SK-N-SH (cell line): ENCODE results near the gene SLC24A1. TPM values are rescaled to one million over a fixed set of nuclear protein-coding genes. Genes with fewer than 3 reads are reported as not detected.

Experiments used
- CTCF ChIA-PET: fragments of 300-600, 350-600 bp; formaldehyde crosslinking; extraction: SDS; loops from one replicate; lab custom pipeline; 2021; lab: Yijun Ruan, JAX
- POLR2A ChIA-PET: fragments of 350-600 bp; sonication (Branson Sonifier 250); formaldehyde crosslinking; extraction: SDS; loops from one replicate; lab custom pipeline; 2020; ENCODE audit warnings: antibody characterized with exemption, inconsistent platforms; lab: Yijun Ruan, JAX
- DNase-seq: peaks from one replicate; pipeline ENCODE4 v3.0.0; 2012
- H2AFZ ChIP-seq: fragments of 200-600 bp; sonication (generic); 2 replicates; pipeline ENCODE4 v1.8.1; 2016; ENCODE audit warnings: antibody characterized with exemption, mild to moderate bottlenecking, low read depth
- H3F3A ChIP-seq: fragments of 200-600 bp; sonication (generic); replicated peaks from 2 replicates; pipeline ENCODE3; 2016; ENCODE audit warnings: antibody characterized with exemption, mild to moderate bottlenecking; ENCODE audit not compliant: insufficient read depth
- H3K27ac ChIP-seq, 2 experiments: fragments of 200-500 bp in 1 of 2; fragments of 200-600 bp in 1 of 2; sonication (Bioruptor generic) in 1 of 2; sonication (generic), shearing (Covaris generic) in 1 of 2; 2 replicates each; pipeline versions ENCODE4 v1.5.1 to v1.6.1; 2014 to 2016; ENCODE audit warnings: low read depth in 2 of 2, inconsistent platforms in 1 of 2, low read length in 1 of 2, mild to moderate bottlenecking in 1 of 2, mixed read lengths in 1 of 2
- H3K27me3 ChIP-seq: fragments of 200-600 bp; sonication (generic), shearing (Covaris generic); 2 replicates; pipeline ENCODE4 v1.6.1; 2016; ENCODE audit warnings: mixed run types; ENCODE audit not compliant: insufficient read depth
- H3K36me3 ChIP-seq, 2 experiments: fragments of 200-500 bp in 1 of 2; fragments of 200-600 bp in 1 of 2; sonication (Bioruptor generic) in 1 of 2; sonication (generic) in 1 of 2; replicated peaks in 1 of 2; 2 replicates each; pipeline versions ENCODE3 to v1.5.1; 2014 to 2016; ENCODE audit warnings: low read length in 1 of 2, mild to moderate bottlenecking in 1 of 2; ENCODE audit not compliant: insufficient read depth in 2 of 2, control insufficient read depth in 1 of 2
- H3K4me1 ChIP-seq, 2 experiments: fragments of 200-500 bp in 1 of 2; fragments of 200-600 bp in 1 of 2; sonication (Bioruptor generic) in 1 of 2; sonication (generic), shearing (Covaris generic) in 1 of 2; 2 replicates each; pipeline versions ENCODE4 v1.5.1 to v1.6.1; 2014 to 2016; ENCODE audit warnings: low read depth in 1 of 2, low read length in 1 of 2, mixed run types in 1 of 2; ENCODE audit not compliant: insufficient read depth in 2 of 2, control insufficient read depth in 1 of 2
- H3K4me2 ChIP-seq: fragments of 200-600 bp; sonication (generic), shearing (Covaris generic); 2 replicates; pipeline ENCODE4 v1.6.1; 2017; ENCODE audit warnings: mixed run types
- H3K4me3 ChIP-seq, 2 experiments: fragments of 200-500 bp in 1 of 2; fragments of 200-600 bp in 1 of 2; sonication (Bioruptor generic) in 1 of 2; sonication (generic), shearing (Covaris generic) in 1 of 2; 2 replicates each; pipeline versions ENCODE4 v1.5.1 to v1.8.1; 2014 to 2016; ENCODE audit warnings: low read depth in 2 of 2, inconsistent platforms in 1 of 2, low read length in 1 of 2, mild to moderate bottlenecking in 1 of 2, mixed read lengths in 1 of 2, moderate library complexity in 1 of 2
- H3K79me2 ChIP-seq: fragments of 200-600 bp; sonication (generic); 2 replicates; pipeline ENCODE4 v1.8.1; 2017; ENCODE audit warnings: mild to moderate bottlenecking; ENCODE audit not compliant: insufficient read depth
- H3K9ac ChIP-seq: fragments of 200-600 bp; sonication (generic); 2 replicates; pipeline ENCODE4 v1.6.1; 2017; ENCODE audit warnings: mixed run types
- H3K9me2 ChIP-seq: fragments of 200-600 bp; sonication (generic); 2 replicates; pipeline ENCODE4 v1.6.1; 2017; ENCODE audit warnings: mixed run types
- H3K9me3 ChIP-seq: fragments of 200-600 bp; sonication (generic); 2 replicates; pipeline ENCODE4 v1.6.1; 2017; ENCODE audit warnings: mixed run types, mild to moderate bottlenecking, moderate library complexity
- H4K20me1 ChIP-seq: fragments of 200-600 bp; sonication (generic); 2 replicates; pipeline ENCODE4 v1.6.1; 2017; ENCODE audit warnings: mild to moderate bottlenecking, mixed run types; ENCODE audit not compliant: insufficient read depth
- ELF1 ChIP-seq: IDR thresholded peaks from 2 replicates; pipeline ENCODE4 v1.4.0; 2012
- EP300 ChIP-seq, 2 experiments: IDR thresholded peaks; 2 replicates each; pipeline versions ENCODE4 v1.4.0 to v1.6.1; 2012; ENCODE audit warnings: borderline replicate concordance in 1 of 2, low read depth in 1 of 2, low read length in 1 of 2
- EZH2phosphoT487 ChIP-seq: fragments of 200-600 bp; sonication (generic); IDR thresholded peaks from 2 replicates; pipeline ENCODE4 v1.6.1; 2017; ENCODE audit warnings: low read depth, mixed run types, mild to moderate bottlenecking, antibody characterized with exemption, moderate library complexity, borderline replicate concordance
- FOSL2 ChIP-seq: IDR thresholded peaks from 2 replicates; pipeline ENCODE4 v1.4.0; 2012; ENCODE audit warnings: low read depth, mild to moderate bottlenecking, moderate library complexity, borderline replicate concordance
- FOXJ3 ChIP-seq: sonication (generic); formaldehyde crosslinking; IDR thresholded peaks from 2 replicates; pipeline ENCODE4 v1.5.1; 2020; ENCODE audit warnings: mild to moderate bottlenecking, missing genetic modification reagents
- MXI1 ChIP-seq: IDR thresholded peaks from 2 replicates; pipeline ENCODE4 v1.6.1; 2012; ENCODE audit warnings: mild to moderate bottlenecking, low read depth, low read length, improper control_type of control experiment
- NFIC ChIP-seq: IDR thresholded peaks from 2 replicates; pipeline ENCODE4 v1.4.0; 2012; ENCODE audit warnings: borderline replicate concordance
- POLR2AphosphoS5 ChIP-seq: IDR thresholded peaks from 2 replicates; pipeline ENCODE4 v1.6.1; 2012; ENCODE audit warnings: low read depth, low read length
- RAD21 ChIP-seq: IDR thresholded peaks from 2 replicates; pipeline ENCODE4 v1.6.1; 2012; ENCODE audit warnings: mild to moderate bottlenecking, low read length
- RFX5 ChIP-seq: IDR thresholded peaks from 2 replicates; pipeline ENCODE4 v1.6.1; 2012; ENCODE audit warnings: mild to moderate bottlenecking, improper control_type of control experiment, low read length
- RXRA ChIP-seq: IDR thresholded peaks from 2 replicates; pipeline ENCODE4 v1.4.0; 2012; ENCODE audit warnings: low read depth, mild to moderate bottlenecking, borderline replicate concordance
- SIN3A ChIP-seq: IDR thresholded peaks from 2 replicates; pipeline ENCODE4 v1.6.1; 2012; ENCODE audit warnings: low read depth, mild to moderate bottlenecking, low read length, moderate library complexity, borderline replicate concordance
- TAF1 ChIP-seq: IDR thresholded peaks from 2 replicates; pipeline ENCODE4 v1.6.1; 2012; ENCODE audit warnings: low read depth, mild to moderate bottlenecking, low read length, moderate library complexity, borderline replicate concordance
- TCF12 ChIP-seq: IDR thresholded peaks from 2 replicates; pipeline ENCODE4 v1.4.0; 2012
- TEAD4 ChIP-seq: IDR thresholded peaks from 2 replicates; pipeline ENCODE4 v1.4.0; 2012; ENCODE audit warnings: mild to moderate bottlenecking, borderline replicate concordance; ENCODE audit not compliant: insufficient read depth
- YY1 ChIP-seq: IDR thresholded peaks from 2 replicates; pipeline ENCODE4 v1.4.0; 2012; ENCODE audit warnings: low read depth, mild to moderate bottlenecking
- WGBS: methylation state at CpG from one replicate; pipeline ENCODE4 v1.1.6; 2017; ENCODE audit warnings: low lambda C conversion rate; 5-methylcytosine and 5-hydroxymethylcytosine counted together
- polyA plus RNA-seq, 3 experiments: library from polyadenylated mRNA; depleted of rRNA; stranded (reverse); fragments of >200 nt; gene quantifications; 2 replicates each; pipeline ENCODE4 v1.2.3, GENCODE V29; 2012
- TF ChIP-seq, protein P1 (sequence below): fragments of 150-350 bp; IDR thresholded peaks from 2 replicates; pipeline ENCODE4 v1.6.1; 2017; ENCODE audit warnings: antibody characterized with exemption, low read length, low read depth, borderline replicate concordance
- TF ChIP-seq, protein P2 (sequence below): IDR thresholded peaks from 2 replicates; pipeline ENCODE4 v1.6.1; 2012; ENCODE audit warnings: mild to moderate bottlenecking, low read depth, low read length, moderate library complexity
- TF ChIP-seq, protein P3 (sequence below): fragments of 150-350 bp; IDR thresholded peaks from 2 replicates; pipeline ENCODE4 v1.6.1; 2016; ENCODE audit warnings: mild to moderate bottlenecking, low read depth, low read length
- TF ChIP-seq, protein P4 (sequence below): IDR thresholded peaks from 2 replicates; pipeline ENCODE4 v1.4.0; 2012; ENCODE audit warnings: low read depth
- TF ChIP-seq, protein P5 (sequence below): IDR thresholded peaks from 2 replicates; pipeline ENCODE4; 2012

Gene SLC24A1
- polyA plus RNA-seq, 1 of the 3 experiments (the other 2 are of a cell fraction) = 7.7 TPM

DNA sequence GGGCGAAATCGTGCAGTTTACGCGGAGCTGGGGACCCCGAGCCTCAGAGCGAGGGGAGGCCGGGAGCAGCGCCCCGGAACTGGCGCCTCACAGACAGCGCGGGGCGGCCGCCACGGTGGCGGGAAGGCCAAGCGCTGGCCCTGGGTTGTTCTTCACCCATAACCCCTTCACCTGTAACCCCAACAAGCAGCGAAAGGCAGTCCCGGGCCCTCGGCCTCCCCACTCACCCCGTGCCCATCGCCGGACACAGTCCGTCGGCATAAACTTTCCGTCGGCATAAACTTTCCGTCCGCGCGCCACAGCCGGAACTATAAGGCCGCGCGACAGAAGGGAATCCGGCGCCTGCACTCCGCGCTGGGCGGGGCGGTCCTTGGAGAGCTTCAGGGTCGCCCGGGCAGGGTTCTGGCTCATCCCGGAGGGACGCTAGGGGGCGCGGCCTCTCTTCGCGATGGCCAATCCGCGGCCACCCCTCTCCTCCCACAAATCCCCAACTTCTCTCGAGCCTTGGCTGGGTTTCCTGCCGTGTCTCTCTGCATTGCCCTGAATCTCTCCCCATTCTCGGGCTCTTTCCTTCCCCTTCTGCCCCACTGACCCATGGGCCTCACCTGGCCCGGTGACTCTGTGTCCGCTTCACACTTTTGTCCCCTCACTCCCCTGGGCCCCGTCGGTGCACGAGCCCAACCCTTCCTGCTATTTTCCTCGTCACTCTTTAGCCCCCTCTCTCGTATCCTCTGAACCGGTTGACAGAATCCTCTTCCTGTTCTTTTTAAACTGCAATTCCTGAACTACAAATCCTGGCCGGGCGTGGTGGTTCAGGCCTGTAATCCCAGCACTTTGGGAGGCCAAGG lies 10.6 kb upstream of the SLC24A1 start, which contains the start of gene INTS14:
TSS of gene INTS14 (minus strand) at position 261 of the 848 bp plus-strand sequence. CDS start 3,751 bp downstream, outside the sequence.
- Histone ChIP-seq H3K9ac (peak within 1 kb of the TSS; percentile 91), H3F3A (peaks cover 10% of the 10 kb centered on the region), H3K4me1 (peaks cover 14 to 16% of the 10 kb centered on the region in 2 experiments; a peak in 3 of 4 replicates), H3K4me3 (peak within 1 kb of the TSS; percentile 77 to 99), H3K36me3 (peaks cover 4 to 7% of the 10 kb centered on the region in 2 experiments), H3K9me3 (no peaks in the 10 kb centered on the region), H3K27me3 (no peaks in the 10 kb centered on the region), H3K4me2 (peak within 1 kb of the TSS; percentile 96), H3K9me2 (no peaks in the 10 kb centered on the region), H4K20me1 (no peaks in the 10 kb centered on the region), H3K27ac (peak within 1 kb of the TSS; percentile 83 to 93), H2AFZ (peak within 1 kb of the TSS; percentile 98), H3K79me2 (peaks cover 54% of the 10 kb centered on the region)
- ChIA-PET CTCF (interaction anchor here (0.6 to 3.2 kb wide), 24 partner anchors 8 to 893 kb away, joined by 3 to 23 read pairs (median 4); partner anchors contain the start of genes RAB11A and SLC24A1), POLR2A (interaction anchor here (0.7 to 1.7 kb wide), 12 partner anchors 8 to 259 kb away, joined by 3 to 15 read pairs (median 3); partner anchors contain the start of genes HACD3, RAB11A and SLC24A1)
- DNase-seq = peak; percentile 98
- under 1% methylated on average over 38 of the region's 64 CpGs for WGBS
- TF ChIP-seq NFIC (no peak; the same call in 1 of the 2 replicates), TAF1 (peak; percentile 89), SIN3A (peak; percentile 89), MXI1 (peak; percentile 54), EZH2phosphoT487 (no peak), FOSL2 (peak; percentile 33; the same call in 1 of the 2 replicates), EP300 (IDR thresholded peaks at IDR 0.05; ENCODE audit: borderline replicate concordance in 1 of 2, low read depth in 1 of 2, low read length in 1 of 2) (peak in 1 of 2 experiments; percentile 44; a peak in 1 of 4 replicates), RFX5 (no peak), TCF12 (peak; percentile 58; the same call in 1 of the 2 replicates), RXRA (peak; percentile 27; the same call in 1 of the 2 replicates), TEAD4 (0 out of 2 replicates have a peak, but pooled peaks have one; percentile 13), ELF1 (peak; percentile 79), YY1 (peak; percentile 73; the same call in 1 of the 2 replicates), RAD21 (peak; percentile 63), FOXJ3 (CRISPR knock-in tag) (peak; percentile 78), POLR2AphosphoS5 (peak; percentile 90)
- TF ChIP-seq, protein P1, sequence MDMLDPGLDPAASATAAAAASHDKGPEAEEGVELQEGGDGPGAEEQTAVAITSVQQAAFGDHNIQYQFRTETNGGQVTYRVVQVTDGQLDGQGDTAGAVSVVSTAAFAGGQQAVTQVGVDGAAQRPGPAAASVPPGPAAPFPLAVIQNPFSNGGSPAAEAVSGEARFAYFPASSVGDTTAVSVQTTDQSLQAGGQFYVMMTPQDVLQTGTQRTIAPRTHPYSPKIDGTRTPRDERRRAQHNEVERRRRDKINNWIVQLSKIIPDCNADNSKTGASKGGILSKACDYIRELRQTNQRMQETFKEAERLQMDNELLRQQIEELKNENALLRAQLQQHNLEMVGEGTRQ = no peak
- TF ChIP-seq, protein P2, sequence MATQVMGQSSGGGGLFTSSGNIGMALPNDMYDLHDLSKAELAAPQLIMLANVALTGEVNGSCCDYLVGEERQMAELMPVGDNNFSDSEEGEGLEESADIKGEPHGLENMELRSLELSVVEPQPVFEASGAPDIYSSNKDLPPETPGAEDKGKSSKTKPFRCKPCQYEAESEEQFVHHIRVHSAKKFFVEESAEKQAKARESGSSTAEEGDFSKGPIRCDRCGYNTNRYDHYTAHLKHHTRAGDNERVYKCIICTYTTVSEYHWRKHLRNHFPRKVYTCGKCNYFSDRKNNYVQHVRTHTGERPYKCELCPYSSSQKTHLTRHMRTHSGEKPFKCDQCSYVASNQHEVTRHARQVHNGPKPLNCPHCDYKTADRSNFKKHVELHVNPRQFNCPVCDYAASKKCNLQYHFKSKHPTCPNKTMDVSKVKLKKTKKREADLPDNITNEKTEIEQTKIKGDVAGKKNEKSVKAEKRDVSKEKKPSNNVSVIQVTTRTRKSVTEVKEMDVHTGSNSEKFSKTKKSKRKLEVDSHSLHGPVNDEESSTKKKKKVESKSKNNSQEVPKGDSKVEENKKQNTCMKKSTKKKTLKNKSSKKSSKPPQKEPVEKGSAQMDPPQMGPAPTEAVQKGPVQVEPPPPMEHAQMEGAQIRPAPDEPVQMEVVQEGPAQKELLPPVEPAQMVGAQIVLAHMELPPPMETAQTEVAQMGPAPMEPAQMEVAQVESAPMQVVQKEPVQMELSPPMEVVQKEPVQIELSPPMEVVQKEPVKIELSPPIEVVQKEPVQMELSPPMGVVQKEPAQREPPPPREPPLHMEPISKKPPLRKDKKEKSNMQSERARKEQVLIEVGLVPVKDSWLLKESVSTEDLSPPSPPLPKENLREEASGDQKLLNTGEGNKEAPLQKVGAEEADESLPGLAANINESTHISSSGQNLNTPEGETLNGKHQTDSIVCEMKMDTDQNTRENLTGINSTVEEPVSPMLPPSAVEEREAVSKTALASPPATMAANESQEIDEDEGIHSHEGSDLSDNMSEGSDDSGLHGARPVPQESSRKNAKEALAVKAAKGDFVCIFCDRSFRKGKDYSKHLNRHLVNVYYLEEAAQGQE = peak; percentile 73; the same call in 1 of the 2 replicates
- TF ChIP-seq, protein P3, sequence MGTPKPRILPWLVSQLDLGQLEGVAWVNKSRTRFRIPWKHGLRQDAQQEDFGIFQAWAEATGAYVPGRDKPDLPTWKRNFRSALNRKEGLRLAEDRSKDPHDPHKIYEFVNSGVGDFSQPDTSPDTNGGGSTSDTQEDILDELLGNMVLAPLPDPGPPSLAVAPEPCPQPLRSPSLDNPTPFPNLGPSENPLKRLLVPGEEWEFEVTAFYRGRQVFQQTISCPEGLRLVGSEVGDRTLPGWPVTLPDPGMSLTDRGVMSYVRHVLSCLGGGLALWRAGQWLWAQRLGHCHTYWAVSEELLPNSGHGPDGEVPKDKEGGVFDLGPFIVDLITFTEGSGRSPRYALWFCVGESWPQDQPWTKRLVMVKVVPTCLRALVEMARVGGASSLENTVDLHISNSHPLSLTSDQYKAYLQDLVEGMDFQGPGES = peak; percentile 4; the same call in 1 of the 2 replicates
- TF ChIP-seq, protein P4, sequence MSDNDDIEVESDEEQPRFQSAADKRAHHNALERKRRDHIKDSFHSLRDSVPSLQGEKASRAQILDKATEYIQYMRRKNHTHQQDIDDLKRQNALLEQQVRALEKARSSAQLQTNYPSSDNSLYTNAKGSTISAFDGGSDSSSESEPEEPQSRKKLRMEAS = peak; percentile 89
- TF ChIP-seq, protein P5, sequence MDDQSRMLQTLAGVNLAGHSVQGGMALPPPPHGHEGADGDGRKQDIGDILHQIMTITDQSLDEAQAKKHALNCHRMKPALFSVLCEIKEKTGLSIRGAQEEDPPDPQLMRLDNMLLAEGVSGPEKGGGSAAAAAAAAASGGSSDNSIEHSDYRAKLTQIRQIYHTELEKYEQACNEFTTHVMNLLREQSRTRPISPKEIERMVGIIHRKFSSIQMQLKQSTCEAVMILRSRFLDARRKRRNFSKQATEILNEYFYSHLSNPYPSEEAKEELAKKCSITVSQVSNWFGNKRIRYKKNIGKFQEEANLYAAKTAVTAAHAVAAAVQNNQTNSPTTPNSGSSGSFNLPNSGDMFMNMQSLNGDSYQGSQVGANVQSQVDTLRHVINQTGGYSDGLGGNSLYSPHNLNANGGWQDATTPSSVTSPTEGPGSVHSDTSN = peak; percentile 15; the same call in 1 of the 2 replicates
